ENCODE measurements around the gene ZSCAN20.

- TF ChIP-seq CTCF (IDR thresholded peaks at IDR 0.05): no peak
- no peak for TF ChIP-seq POLR2A (IDR thresholded peaks at IDR 0.05)
Observed at GRCh38 chr1:33435096-33435820, 37.2 kb upstream of the ZSCAN20 start.
